ENCODE results near the gene ATP5PO. TPM values are rescaled to one million over a fixed set of nuclear protein-coding genes. Genes with fewer than 3 reads are reported as not detected.

The ATP5PO gene
- total RNA-seq, 1 experiment from 2014 or later = 386 TPM

DNA sequence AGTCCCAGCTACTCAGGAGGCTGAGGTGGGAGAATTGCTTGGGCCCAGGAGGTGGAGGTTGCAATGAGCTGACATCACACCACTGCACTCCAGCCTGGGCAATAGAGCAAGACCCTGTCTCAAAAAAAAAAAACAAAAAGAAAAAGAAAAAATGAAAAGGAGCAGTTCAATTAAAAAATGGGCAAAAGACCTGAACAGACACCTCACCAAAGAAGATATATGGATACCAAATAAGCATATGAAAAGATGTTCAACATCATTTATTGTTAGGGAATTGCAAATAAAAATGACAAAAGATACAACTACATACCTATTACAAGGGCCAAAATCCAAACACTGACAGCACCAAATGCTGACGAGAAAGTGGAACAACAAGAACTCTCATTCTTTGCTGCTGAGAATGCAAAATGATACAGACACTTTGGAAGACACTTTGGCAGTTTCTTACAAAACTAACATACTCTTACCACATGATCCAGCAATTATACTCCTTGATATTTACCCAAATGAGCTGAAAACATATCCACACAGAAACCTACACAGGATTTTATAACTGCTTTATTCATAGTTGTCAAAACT, 28.7 kb upstream of the ATP5PO start:
- TF ChIP-seq EZH2phosphoT487 (IDR thresholded peaks at IDR 0.05; ENCODE audit: borderline replicate concordance, low read length) (no peak), EZH2 (IDR thresholded peaks at IDR 0.05; ENCODE audit: low read length, unreplicated experiment) (no peak)
- TF ChIP-seq, protein P1, sequence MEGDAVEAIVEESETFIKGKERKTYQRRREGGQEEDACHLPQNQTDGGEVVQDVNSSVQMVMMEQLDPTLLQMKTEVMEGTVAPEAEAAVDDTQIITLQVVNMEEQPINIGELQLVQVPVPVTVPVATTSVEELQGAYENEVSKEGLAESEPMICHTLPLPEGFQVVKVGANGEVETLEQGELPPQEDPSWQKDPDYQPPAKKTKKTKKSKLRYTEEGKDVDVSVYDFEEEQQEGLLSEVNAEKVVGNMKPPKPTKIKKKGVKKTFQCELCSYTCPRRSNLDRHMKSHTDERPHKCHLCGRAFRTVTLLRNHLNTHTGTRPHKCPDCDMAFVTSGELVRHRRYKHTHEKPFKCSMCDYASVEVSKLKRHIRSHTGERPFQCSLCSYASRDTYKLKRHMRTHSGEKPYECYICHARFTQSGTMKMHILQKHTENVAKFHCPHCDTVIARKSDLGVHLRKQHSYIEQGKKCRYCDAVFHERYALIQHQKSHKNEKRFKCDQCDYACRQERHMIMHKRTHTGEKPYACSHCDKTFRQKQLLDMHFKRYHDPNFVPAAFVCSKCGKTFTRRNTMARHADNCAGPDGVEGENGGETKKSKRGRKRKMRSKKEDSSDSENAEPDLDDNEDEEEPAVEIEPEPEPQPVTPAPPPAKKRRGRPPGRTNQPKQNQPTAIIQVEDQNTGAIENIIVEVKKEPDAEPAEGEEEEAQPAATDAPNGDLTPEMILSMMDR (conservative IDR thresholded peaks at IDR 0.05; ENCODE audit: low read depth, low read length) = no peak
- H3K36me3 ChIP-seq (ENCODE audit: low read depth, low read length) = no peaks in the 10 kb centered on the region
- H3K4me2 ChIP-seq (ENCODE audit: low read length) = no peak overlapping the region
- BruUV-seq (replicated peaks) = no TSS peak
- ATAC-seq (no peak), DNase-seq (no peak)
- H3K79me2 ChIP-seq (ENCODE audit: low read length) = no peaks in the 10 kb centered on the region
- no peaks in the 10 kb centered on the region for H3K27me3 ChIP-seq (ENCODE audit: low read length)
- intact Hi-C loops (cut with micrococcal nuclease) = no loop called here
- peaks cover 7% of the 10 kb centered on the region for H3F3A ChIP-seq (ENCODE audit: low read length, unreplicated experiment)
- H3K9me3 ChIP-seq (ENCODE audit: low read length) = no peaks in the 10 kb centered on the region
- CTCF ChIA-PET = no interaction called here
- H3K27ac ChIP-seq (ENCODE audit: low read length) = no peak overlapping the region
- no peak overlapping the region for H3K9ac ChIP-seq (ENCODE audit: low read length)
- no peaks in the 10 kb centered on the region for H3K9me2 ChIP-seq (replicated peaks; ENCODE audit: low read length)
- no peak overlapping the region for H2AFZ ChIP-seq (ENCODE audit: low read length)
- H3K4me1 ChIP-seq (ENCODE audit: insufficient read depth, low read length) = peaks cover 21% of the 10 kb centered on the region
- POLR2A ChIA-PET (ENCODE audit: unreplicated experiment) = no interaction called here
- H3K4me3 ChIP-seq (ENCODE audit: low read length) = no peak overlapping the region
- no peaks in the 10 kb centered on the region for H4K20me1 ChIP-seq (ENCODE audit: low read length)

DNA sequence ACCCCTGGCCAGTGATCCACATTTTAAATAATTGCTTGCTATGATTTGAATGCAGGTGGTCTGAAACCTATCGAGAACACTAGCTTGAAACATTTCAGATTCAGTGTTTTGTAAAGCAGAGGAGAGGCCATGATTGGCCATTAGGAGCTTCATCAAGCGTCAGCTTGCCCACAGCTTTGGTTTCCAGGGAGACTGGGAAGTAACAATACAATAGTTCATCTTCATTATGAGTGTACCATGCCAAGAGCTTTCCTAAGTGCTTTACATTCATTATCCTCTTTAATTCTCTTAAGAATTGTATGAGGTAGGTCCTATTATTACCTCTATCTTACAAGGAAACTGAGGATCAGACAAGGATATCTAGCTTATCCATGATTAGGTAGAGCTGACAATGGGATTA, 27.7 kb upstream of the ATP5PO start:
- no peaks in the 10 kb centered on the region for H3K36me3 ChIP-seq (ENCODE audit: low read depth, low read length)
- no peak overlapping the region for H2AFZ ChIP-seq (ENCODE audit: low read length)
- H3K4me2 ChIP-seq (ENCODE audit: low read length) = no peak overlapping the region
- no peaks in the 10 kb centered on the region for H3K9me3 ChIP-seq (ENCODE audit: low read length)
- no peaks in the 10 kb centered on the region for H3K9me2 ChIP-seq (replicated peaks; ENCODE audit: low read length)
- ChIA-PET CTCF (no interaction called here), POLR2A (ENCODE audit: unreplicated experiment) (no interaction called here)
- no peaks in the 10 kb centered on the region for H3K27me3 ChIP-seq (ENCODE audit: low read length)
- DNase-seq = no peak
- no peak for ATAC-seq
- intact Hi-C loops (cut with micrococcal nuclease) = no loop called here
- BruUV-seq (replicated peaks) = no TSS peak
- H3K4me3 ChIP-seq (ENCODE audit: low read length) = no peak overlapping the region
- H3K79me2 ChIP-seq (ENCODE audit: low read length) = no peaks in the 10 kb centered on the region
- peaks cover 14% of the 10 kb centered on the region for H3K4me1 ChIP-seq (ENCODE audit: insufficient read depth, low read length)
- peaks cover 7% of the 10 kb centered on the region for H3F3A ChIP-seq (ENCODE audit: low read length, unreplicated experiment)
- H3K27ac ChIP-seq (ENCODE audit: low read length) = no peak overlapping the region
- H4K20me1 ChIP-seq (ENCODE audit: low read length) = no peaks in the 10 kb centered on the region
- H3K9ac ChIP-seq (ENCODE audit: low read length) = no peak overlapping the region
- no peak for TF ChIP-seq EZH2 (IDR thresholded peaks at IDR 0.05; ENCODE audit: low read length, unreplicated experiment)
- TF ChIP-seq, protein P1 (conservative IDR thresholded peaks at IDR 0.05; ENCODE audit: low read depth, low read length) = no peak
- TF ChIP-seq EZH2phosphoT487 (IDR thresholded peaks at IDR 0.05; ENCODE audit: borderline replicate concordance, low read length) = no peak

DNA sequence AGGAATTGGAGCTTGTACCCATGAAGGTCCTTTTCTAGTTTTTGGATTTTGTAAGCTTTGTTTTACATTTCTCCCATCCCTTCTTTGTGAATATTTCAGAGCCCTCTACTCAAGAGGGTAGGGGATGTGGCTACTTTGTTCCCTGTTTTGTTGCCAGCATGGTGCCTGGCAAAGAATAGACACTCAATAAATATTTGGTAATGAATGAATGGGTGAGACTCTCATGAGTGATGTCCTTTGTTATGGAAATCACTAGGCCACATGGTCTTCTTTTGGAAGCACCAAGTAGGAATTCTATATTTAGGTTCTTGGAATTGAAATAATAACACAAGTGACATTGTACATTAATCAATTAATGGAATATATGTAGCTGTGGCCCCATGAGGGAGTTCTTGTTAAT, 26.8 kb upstream of the ATP5PO start:
- CTCF ChIA-PET = no interaction called here
- intact Hi-C loops (cut with micrococcal nuclease) = no loop called here
- POLR2A ChIA-PET (ENCODE audit: unreplicated experiment) = interaction anchor here (0.6 kb wide), 1 partner anchor 9 kb away, joined by 4 read pairs; no protein-coding TSS in a partner anchor
- Histone ChIP-seq H3K4me1 (ENCODE audit: insufficient read depth, low read length) (peaks cover 9% of the 10 kb centered on the region), H4K20me1 (ENCODE audit: low read length) (no peaks in the 10 kb centered on the region), H3K9me2 (replicated peaks; ENCODE audit: low read length) (no peaks in the 10 kb centered on the region), H3K79me2 (ENCODE audit: low read length) (no peaks in the 10 kb centered on the region), H3F3A (ENCODE audit: low read length, unreplicated experiment) (peaks cover 7% of the 10 kb centered on the region), H3K4me3 (ENCODE audit: low read length) (no peak overlapping the region), H3K27ac (ENCODE audit: low read length) (no peak overlapping the region), H2AFZ (ENCODE audit: low read length) (no peak overlapping the region), H3K9ac (ENCODE audit: low read length) (no peak overlapping the region), H3K36me3 (ENCODE audit: low read depth, low read length) (no peaks in the 10 kb centered on the region), H3K4me2 (ENCODE audit: low read length) (no peak overlapping the region), H3K9me3 (ENCODE audit: low read length) (no peaks in the 10 kb centered on the region), H3K27me3 (ENCODE audit: low read length) (no peaks in the 10 kb centered on the region)
- TF ChIP-seq, protein P1 (conservative IDR thresholded peaks at IDR 0.05; ENCODE audit: low read depth, low read length) = no peak
- TF ChIP-seq EZH2 (IDR thresholded peaks at IDR 0.05; ENCODE audit: low read length, unreplicated experiment) = no peak
- TF ChIP-seq EZH2phosphoT487 (IDR thresholded peaks at IDR 0.05; ENCODE audit: borderline replicate concordance, low read length) = no peak
- DNase-seq (no peak), ATAC-seq (no peak)
- no TSS peak for BruUV-seq (replicated peaks)
